GM20000 (cell line): ENCODE data around the gene ARL3.
"Not testable (repeated sequence)": the region's sequence is repeated elsewhere in the genome, so short reads cannot be mapped to it uniquely, and the experiment has no call there.

ENCODE experiments used
- DNase-seq: peaks from one replicate; pipeline ENCODE4 v3.0.0; 2012; ENCODE audit warnings: low spot score
- TF ChIP-seq, protein P1 (sequence below): IDR thresholded peaks from 2 replicates; pipeline ENCODE4 v1.5.1; 2012; ENCODE audit warnings: mild to moderate bottlenecking, control low read depth; ENCODE audit errors: extremely low read depth, missing control alignments

ARL3 gene

DNA sequence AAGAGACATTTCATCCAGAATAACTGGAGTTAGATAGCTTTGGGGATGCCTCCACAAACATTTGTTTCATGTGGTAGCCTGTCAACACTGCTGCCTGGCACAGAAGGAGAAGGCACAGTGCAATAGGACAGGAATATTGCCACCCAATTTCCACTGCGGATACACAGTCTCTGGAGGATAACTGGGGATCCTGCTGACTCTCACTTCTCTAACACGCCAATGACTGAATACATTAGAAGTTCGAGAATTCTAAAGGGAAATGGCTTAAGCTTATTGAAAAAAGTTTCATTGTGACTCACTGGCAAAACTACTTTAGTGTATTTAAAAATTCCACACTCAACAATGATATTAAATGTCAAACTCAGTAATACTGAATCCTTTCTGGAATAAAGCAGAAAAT lies 12.9 kb downstream of the ARL3 start:
- TF ChIP-seq, protein P1, sequence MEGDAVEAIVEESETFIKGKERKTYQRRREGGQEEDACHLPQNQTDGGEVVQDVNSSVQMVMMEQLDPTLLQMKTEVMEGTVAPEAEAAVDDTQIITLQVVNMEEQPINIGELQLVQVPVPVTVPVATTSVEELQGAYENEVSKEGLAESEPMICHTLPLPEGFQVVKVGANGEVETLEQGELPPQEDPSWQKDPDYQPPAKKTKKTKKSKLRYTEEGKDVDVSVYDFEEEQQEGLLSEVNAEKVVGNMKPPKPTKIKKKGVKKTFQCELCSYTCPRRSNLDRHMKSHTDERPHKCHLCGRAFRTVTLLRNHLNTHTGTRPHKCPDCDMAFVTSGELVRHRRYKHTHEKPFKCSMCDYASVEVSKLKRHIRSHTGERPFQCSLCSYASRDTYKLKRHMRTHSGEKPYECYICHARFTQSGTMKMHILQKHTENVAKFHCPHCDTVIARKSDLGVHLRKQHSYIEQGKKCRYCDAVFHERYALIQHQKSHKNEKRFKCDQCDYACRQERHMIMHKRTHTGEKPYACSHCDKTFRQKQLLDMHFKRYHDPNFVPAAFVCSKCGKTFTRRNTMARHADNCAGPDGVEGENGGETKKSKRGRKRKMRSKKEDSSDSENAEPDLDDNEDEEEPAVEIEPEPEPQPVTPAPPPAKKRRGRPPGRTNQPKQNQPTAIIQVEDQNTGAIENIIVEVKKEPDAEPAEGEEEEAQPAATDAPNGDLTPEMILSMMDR = no peak
- no peak for DNase-seq

DNA sequence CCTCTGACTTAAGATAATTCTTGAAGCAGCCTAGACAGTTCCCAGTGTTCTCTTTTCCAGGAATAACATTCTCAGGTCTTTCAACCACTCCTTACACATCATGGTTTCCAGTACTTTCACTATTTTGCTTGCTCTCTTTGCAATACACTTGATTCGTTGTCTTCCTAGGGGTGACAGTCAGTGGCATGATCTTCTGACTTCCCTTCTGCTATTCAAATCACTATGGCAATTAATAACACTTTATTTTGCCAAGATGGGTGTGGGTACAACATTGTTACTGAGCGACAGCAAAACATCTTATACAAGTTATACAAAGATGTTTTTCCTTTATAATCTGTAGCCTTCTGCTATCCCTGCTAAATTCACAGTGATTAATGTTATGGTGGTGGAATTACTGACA lies 15.3 kb downstream of the ARL3 start:
- TF ChIP-seq, protein P1 = no peak
- no peak for DNase-seq

DNA sequence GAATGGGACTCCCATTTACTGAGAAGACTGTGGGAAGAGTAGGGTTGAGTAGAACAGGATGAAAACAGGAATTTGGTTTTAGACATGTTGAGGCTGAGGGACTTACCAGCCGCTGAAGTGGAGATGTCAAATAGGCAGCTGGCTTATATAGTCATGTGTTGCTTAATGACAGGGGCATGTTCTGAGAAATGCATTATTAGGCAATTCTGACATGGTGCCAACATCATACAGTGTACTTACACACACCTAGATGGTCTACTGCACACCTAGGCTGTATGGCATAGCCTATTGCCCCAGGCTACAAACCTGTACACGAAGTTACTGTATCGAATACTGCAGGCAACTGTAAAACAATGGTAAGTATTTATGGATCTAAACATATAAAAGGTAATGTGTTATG lies 17.5 kb downstream of the ARL3 start:
- TF ChIP-seq, protein P1 = no peak
- DNase-seq = no peak

DNA sequence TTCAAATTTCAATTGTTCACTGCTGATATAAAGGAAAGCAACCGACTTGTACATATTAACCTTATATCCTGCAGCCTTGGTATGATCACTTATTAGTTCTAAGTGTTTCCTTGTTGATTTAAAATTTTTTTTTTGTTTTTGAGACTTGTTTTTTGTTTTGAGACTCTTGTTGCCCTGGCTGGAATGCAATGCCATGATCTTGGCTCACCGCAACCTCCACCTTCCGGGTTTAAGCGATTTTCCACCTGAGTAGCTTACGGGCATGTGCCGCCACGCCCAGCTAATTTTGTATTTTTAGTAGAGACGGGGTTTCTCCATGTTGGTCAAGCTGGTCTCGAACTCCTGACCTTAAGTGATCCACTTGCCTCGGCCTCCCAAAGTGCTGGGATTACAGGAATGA lies 18.8 kb downstream of the ARL3 start:
- not testable (repeated sequence) for DNase-seq

DNA sequence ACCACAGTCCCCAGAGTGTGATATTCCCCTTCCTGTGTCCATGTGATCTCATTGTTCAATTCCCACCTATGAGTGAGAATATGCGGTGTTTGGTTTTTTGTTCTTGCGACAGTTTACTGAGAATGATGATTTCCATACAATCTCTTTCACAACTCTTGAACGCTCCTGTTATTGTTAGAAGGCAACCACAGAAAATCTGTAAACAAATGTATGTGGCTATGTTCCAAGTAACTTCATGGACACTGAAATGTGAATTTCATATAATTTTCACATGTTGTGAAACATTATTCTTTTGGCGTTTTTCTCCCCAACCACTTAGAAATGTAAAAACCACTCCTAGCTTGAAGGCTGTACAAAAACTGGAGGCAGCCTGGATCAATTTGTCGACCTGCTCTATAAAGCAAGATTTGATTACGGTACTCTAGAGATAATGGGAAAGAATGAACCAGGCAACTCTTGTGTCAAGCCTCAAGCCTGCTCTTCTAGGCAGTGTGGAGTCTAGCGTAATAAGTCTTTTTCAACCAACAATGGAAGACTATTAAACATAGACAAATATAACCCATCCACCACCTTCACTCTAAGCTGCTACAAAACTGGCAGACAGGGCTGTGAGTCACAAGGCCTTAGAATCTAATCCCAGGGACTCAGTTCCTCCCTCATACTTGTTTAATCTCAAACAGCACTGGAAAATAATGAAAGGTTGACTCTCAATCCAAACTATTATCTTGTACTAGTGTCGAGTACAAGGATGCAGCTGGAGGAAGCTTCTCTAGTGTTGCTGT lies 22.7 kb downstream of the ARL3 start:
- no peak for DNase-seq
- TF ChIP-seq, protein P1 = no peak

DNA sequence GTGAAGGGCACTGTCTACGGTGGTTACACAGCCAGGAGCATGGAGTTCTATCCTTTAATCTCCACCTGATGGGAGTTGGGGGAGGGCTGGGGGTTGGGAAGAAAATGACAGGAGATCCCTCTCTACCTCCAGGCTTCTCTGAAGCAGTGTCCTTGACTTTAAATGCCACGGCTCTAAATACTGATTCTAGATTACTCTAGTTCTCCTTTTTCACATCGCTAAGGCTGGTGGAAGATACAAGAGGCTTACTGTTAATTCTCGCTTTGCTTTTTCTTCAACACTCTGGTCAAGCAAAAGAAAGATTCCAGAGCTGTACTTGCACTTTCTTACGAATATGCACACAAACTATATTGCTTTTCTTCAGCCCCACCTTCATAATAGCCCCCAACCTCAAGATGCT lies 30.5 kb downstream of the ARL3 start:
- no peak for DNase-seq
- TF ChIP-seq, protein P1 = no peak

DNA sequence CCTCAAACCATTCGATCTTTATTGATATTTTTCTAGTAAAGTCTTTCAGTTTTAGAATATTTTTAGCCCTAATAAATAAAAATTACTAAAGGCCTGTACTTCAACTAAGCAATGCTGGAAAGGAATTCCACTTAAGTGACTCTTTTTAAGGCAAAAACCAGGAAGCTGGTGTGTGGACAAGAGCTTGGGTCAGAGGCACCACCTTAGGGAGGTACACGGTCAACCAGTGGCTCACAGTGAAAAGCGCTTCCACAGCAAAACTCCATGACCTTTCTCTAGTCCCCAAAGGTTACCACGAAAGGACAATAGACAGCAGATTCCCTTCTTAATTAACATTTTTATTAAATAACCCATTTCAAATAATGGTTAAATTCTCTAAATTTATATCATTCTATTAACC lies 31.2 kb downstream of the ARL3 start:
- TF ChIP-seq, protein P1 = no peak
- DNase-seq = no peak

DNA sequence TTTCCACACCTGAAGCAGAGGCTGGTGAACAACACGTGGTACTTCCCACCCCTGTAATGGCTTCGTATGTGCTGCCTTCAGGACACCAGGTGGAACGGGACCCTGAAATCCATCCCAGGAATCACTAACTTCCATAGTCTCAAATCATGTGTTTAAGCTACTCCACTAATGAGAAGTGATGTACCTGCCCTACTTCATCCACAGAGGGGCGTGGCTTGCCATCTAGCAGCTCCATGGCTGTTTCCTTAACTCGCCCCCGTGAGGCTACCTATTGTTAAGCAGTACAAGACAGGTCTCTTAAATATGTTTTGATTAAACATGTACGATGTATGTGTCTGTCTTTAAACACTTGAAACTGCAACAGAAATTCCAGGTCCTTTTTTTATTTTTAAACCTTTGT lies 31.8 kb downstream of the ARL3 start:
- DNase-seq = no peak
- TF ChIP-seq, protein P1 = no peak
